ENCODE results near the gene CD82. TPM values are rescaled to one million over a fixed set of nuclear protein-coding genes. Genes with fewer than 3 reads are reported as not detected.
A peak's percentile ranks its signal among the peaks of the same experiment; 100 is the strongest.

CD82 gene
- total RNA-seq, 3 donors from 2014 or later: 12.0 to 40.4 (median 38.0) TPM

GRCh38 chr11:44577231-44577830 is 11.9 kb downstream of the CD82 start:
- Histone ChIP-seq H3K36me3 (no peaks in the 10 kb centered on the region), H3K4me3 (no peak overlapping the region), H3K4me1 (peaks cover 12 to 36% of the 10 kb centered on the region in 2 donors), H3K27me3 (no peaks in the 10 kb centered on the region), H3K9me3 (no peaks in the 10 kb centered on the region), H3K27ac (peak overlapping the region; percentile 88 to 90)
- peak; percentile 78 to 92 for DNase-seq (ENCODE audit: low spot score in 2 of 2)
- intact Hi-C loops (cut with DNase I; ENCODE audit: low total_unique reads): no loop called here
- TF ChIP-seq POLR2A (IDR thresholded peaks at IDR 0.05) (no peak), CTCF (IDR thresholded peaks at IDR 0.05) (no peak), POLR2AphosphoS5 (IDR thresholded peaks at IDR 0.05) (peak; percentile 31 to 57 (median 32))

DNA sequence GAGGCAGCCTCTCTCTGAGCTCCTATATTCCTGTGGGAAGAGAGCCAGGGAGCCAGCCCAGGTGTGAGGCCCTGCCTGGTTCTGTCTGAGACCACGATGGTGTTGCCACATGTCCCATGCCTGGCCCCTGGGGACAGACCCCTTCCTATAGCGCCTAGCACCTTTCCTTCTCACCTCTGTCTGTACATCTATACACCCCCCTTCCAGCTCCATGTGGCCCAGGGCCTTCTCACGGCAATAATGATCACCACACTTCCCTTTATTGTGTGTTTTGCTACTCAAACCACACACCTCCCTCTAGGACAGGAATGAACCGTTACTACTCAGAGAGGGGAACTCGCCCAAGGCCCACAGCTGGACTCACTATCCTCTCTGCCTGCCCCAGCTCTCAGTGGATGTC is 12.8 kb downstream of the CD82 start:
- no peak for TF ChIP-seq POLR2AphosphoS5 (IDR thresholded peaks at IDR 0.05)
- TF ChIP-seq CTCF (IDR thresholded peaks at IDR 0.05): no peak
- no peak for TF ChIP-seq POLR2A (IDR thresholded peaks at IDR 0.05)
- H3K36me3 ChIP-seq: no peaks in the 10 kb centered on the region
- intact Hi-C loops (cut with DNase I; ENCODE audit: low total_unique reads): no loop called here
- no peak overlapping the region for H3K4me3 ChIP-seq
- peak overlapping the region; percentile 88 to 90 for H3K27ac ChIP-seq
- peaks cover 12 to 39% of the 10 kb centered on the region in 2 donors for H3K4me1 ChIP-seq
- H3K9me3 ChIP-seq: no peaks in the 10 kb centered on the region
- no peak for DNase-seq (ENCODE audit: low spot score in 2 of 2)
- no peaks in the 10 kb centered on the region for H3K27me3 ChIP-seq

DNA sequence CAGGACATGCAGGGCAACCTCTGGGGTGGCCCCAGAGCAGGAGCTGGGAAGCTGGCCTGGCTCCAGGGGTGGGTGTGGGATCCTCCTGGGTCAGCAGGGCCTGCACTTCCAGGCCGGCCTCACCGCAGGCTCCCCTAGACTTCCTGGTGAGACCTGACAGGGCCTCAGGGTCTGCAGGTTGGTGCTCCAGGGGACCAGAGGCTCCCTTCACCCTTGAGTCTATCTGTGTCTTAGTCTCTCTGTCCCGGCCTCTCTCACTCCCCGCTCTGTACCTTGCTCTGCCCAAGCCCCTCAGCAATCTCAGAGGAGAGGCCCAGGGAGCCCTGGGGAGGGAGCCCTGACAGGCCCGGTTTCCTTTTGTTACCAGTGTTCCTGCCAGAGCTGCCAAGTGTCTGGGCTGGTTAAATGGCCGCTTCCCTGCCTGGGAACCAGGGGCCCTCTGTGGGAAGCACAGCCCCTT is 13.9 kb downstream of the CD82 start:
- no peak for DNase-seq (ENCODE audit: low spot score in 2 of 2)
- TF ChIP-seq POLR2A (IDR thresholded peaks at IDR 0.05) (no peak), CTCF (IDR thresholded peaks at IDR 0.05) (no peak), POLR2AphosphoS5 (IDR thresholded peaks at IDR 0.05) (no peak)
- Histone ChIP-seq H3K27ac (peak overlapping the region; percentile 88 to 90), H3K9me3 (no peaks in the 10 kb centered on the region), H3K27me3 (no peaks in the 10 kb centered on the region), H3K4me3 (no peak overlapping the region), H3K36me3 (no peaks in the 10 kb centered on the region), H3K4me1 (peaks cover 12 to 39% of the 10 kb centered on the region in 2 donors)
- intact Hi-C loops (cut with DNase I; ENCODE audit: low total_unique reads): no loop called here

- intact Hi-C loops (cut with DNase I; ENCODE audit: low total_unique reads): no loop called here
- Histone ChIP-seq H3K4me3 (no peak overlapping the region), H3K27me3 (no peaks in the 10 kb centered on the region), H3K4me1 (peaks cover 8 to 30% of the 10 kb centered on the region in 2 donors), H3K9me3 (no peaks in the 10 kb centered on the region), H3K36me3 (no peaks in the 10 kb centered on the region), H3K27ac (no peak overlapping the region)
- TF ChIP-seq CTCF (IDR thresholded peaks at IDR 0.05): no peak
- no peak for TF ChIP-seq POLR2AphosphoS5 (IDR thresholded peaks at IDR 0.05)
- TF ChIP-seq POLR2A (IDR thresholded peaks at IDR 0.05): no peak
- no peak for DNase-seq (ENCODE audit: low spot score in 2 of 2)
Observed at GRCh38 chr11:44580701-44581100, 15.2 kb downstream of the CD82 start.

DNA sequence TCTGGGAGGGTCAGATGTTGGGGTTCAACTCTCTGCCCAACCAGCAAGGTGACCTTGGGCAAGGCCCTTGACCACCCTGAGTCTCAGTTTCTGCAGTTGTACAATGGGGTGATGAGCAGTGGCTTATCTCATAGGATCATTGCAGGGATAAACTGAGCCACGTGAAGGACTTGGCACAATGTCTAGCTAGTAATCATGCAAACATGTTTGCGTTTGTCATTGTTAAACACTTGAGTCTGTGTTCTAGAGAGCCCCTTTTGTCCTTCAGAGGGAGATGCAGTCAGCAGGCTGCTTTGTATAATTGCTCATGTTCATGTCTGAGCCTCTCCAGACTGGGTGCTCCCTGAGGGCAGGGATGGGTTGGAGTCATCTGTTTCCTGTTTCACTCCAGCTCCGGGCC is 15.8 kb downstream of the CD82 start:
- Histone ChIP-seq H3K9me3 (no peaks in the 10 kb centered on the region), H3K27me3 (no peaks in the 10 kb centered on the region), H3K4me3 (no peak overlapping the region), H3K4me1 (peaks cover 8 to 29% of the 10 kb centered on the region in 2 donors), H3K27ac (no peak overlapping the region), H3K36me3 (no peaks in the 10 kb centered on the region)
- intact Hi-C loops (cut with DNase I; ENCODE audit: low total_unique reads): no loop called here
- DNase-seq (ENCODE audit: low spot score in 2 of 2): no peak
- TF ChIP-seq CTCF (IDR thresholded peaks at IDR 0.05) (no peak), POLR2AphosphoS5 (IDR thresholded peaks at IDR 0.05) (no peak), POLR2A (IDR thresholded peaks at IDR 0.05) (no peak)

Measured in breast epithelium (tissue), 4 donors.